Colonic mucosa (tissue), 4 donors: ENCODE results near the gene WDR5. TPM values are rescaled to one million over a fixed set of nuclear protein-coding genes. Genes with fewer than 3 reads are reported as not detected.

Experiments
- DNase-seq: peaks from one replicate; pipeline ENCODE4 v3.0.0-alpha.2; 2020
- H3K27ac ChIP-seq: fragments of 200-600 bp; one replicate; pipeline ENCODE4 v1.8.0; 2021
- H3K27me3 ChIP-seq: fragments of 200-600 bp; one replicate; pipeline ENCODE4 v1.8.0; 2021
- H3K36me3 ChIP-seq: fragments of 200-600 bp; one replicate; pipeline ENCODE4 v1.8.0; 2021
- H3K4me1 ChIP-seq: fragments of 200-600 bp; one replicate; pipeline ENCODE4 v1.8.0; 2021; ENCODE audit warnings: mild to moderate bottlenecking
- H3K4me3 ChIP-seq: fragments of 200-600 bp; one replicate; pipeline ENCODE4 v1.8.0; 2021
- H3K9ac ChIP-seq, 2 donors: one replicate each; pipeline ENCODE4 v1.7.0; 2013; ENCODE audit warnings: control low read depth in 2 of 2, low read depth in 2 of 2, low read length in 2 of 2
- H3K9me3 ChIP-seq: fragments of 200-600 bp; one replicate; pipeline ENCODE4 v1.8.0; 2021
- intact Hi-C: fragments of 100-400 bp; cut with DNase I; formaldehyde crosslinking; loops from one replicate; pipeline ENCODE4 v1.14.1; 2022
- total RNA-seq, 2 donors: library from RNA; stranded (reverse); fragmentation: NEBNext Ultra II Directional in 1 of 2; extraction: Animal tissue kit (Norgen Biotek cat#: 25700) in 1 of 2; gene quantifications; one replicate each; pipeline ENCODE4 v1.2.1, GENCODE V29; 2021
- TF ChIP-seq, protein P1 (sequence below): fragments of 200-600 bp; IDR thresholded peaks from one replicate; pipeline ENCODE4 v1.8.0; 2022; ENCODE audit warnings: antibody characterized with exemption, mild to moderate bottlenecking
- donor health status: healthy.
- donor health status: DM: no; HTN: no; CAD: no.
- donor health status: DM: no; HTN: no; CAD: no.

WDR5 gene
- total RNA-seq, 2 donors from 2014 or later, result 22.6 to 38.2 TPM

DNA sequence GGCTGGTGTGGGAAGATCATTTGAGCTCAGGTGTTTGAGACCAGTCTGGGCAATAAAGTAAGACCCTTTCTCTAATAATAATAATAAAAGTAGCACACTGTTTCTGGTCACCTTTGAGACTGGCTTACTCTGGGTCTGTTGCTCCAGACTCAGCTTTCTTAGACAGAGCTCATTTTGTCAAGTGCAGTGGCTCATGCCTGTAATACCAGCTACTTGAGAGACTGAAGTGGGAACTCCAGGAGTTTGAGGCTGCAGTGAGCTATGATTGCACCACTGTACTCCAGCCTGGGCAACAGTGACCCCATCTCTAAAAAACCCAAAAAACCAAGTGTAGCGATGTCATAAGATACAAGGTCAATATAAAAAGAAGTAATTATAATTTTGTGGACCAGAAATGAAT, 64.8 kb downstream of the WDR5 start:
- intact Hi-C loops, result no loop called here
- Histone ChIP-seq H3K9ac (no peak overlapping the region), H3K36me3 (no peaks in the 10 kb centered on the region), H3K27me3 (no peaks in the 10 kb centered on the region), H3K9me3 (no peaks in the 10 kb centered on the region), H3K4me3 (no peak overlapping the region), H3K4me1 (no peaks in the 10 kb centered on the region), H3K27ac (no peak overlapping the region)
- DNase-seq, result no peak
- TF ChIP-seq, protein P1, sequence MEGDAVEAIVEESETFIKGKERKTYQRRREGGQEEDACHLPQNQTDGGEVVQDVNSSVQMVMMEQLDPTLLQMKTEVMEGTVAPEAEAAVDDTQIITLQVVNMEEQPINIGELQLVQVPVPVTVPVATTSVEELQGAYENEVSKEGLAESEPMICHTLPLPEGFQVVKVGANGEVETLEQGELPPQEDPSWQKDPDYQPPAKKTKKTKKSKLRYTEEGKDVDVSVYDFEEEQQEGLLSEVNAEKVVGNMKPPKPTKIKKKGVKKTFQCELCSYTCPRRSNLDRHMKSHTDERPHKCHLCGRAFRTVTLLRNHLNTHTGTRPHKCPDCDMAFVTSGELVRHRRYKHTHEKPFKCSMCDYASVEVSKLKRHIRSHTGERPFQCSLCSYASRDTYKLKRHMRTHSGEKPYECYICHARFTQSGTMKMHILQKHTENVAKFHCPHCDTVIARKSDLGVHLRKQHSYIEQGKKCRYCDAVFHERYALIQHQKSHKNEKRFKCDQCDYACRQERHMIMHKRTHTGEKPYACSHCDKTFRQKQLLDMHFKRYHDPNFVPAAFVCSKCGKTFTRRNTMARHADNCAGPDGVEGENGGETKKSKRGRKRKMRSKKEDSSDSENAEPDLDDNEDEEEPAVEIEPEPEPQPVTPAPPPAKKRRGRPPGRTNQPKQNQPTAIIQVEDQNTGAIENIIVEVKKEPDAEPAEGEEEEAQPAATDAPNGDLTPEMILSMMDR, result no peak

DNA sequence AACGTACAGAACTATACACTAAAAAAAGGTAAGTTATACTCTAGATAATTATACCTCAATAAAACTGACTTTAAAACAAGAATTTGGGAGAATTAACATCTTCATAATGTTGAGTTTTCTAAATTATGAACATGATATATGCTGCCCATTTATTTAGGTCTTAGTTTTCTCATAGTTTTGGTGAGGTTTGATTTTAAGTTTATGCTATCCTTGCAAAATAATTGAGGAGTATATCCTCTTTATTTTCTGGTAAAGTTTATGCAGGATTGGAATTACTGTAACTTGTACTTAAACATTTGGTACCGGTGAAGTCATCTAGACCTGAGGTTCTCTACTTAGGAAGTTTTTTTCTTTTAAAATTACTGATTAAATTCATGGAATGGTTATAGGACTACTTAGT, 67.3 kb downstream of the WDR5 start:
- intact Hi-C loops, result no loop called here
- H3K9me3 ChIP-seq, result no peaks in the 10 kb centered on the region
- no peak for DNase-seq
- H3K36me3 ChIP-seq, result no peaks in the 10 kb centered on the region
- H3K27me3 ChIP-seq, result no peaks in the 10 kb centered on the region
- TF ChIP-seq, protein P1, result no peak
- H3K27ac ChIP-seq, result no peak overlapping the region
- H3K4me1 ChIP-seq, result no peaks in the 10 kb centered on the region
- no peak overlapping the region for H3K9ac ChIP-seq
- H3K4me3 ChIP-seq, result no peak overlapping the region

DNA sequence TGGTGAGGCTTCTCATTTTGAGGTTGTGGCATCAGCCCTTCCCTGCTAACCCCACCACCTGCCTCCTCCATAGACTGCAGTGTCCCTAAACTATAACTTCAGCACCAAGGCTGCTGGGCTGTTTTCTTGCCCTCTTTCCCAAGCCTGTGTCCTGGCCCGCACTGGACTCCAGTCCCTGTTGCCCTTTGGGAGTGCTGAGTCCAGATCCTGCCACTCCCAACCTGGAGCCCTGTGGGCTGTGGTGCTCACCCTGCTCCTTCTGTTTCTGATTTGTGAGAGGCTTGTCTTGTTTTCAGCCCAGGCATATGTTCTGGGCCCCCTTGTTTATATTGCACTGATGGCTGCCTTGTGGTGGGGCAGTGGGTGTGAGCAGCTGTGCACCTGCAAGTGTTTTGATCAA, 68.2 kb downstream of the WDR5 start:
- Histone ChIP-seq H3K36me3 (no peaks in the 10 kb centered on the region), H3K9ac (no peak overlapping the region), H3K9me3 (no peaks in the 10 kb centered on the region), H3K4me1 (no peaks in the 10 kb centered on the region), H3K4me3 (no peak overlapping the region), H3K27ac (no peak overlapping the region), H3K27me3 (no peaks in the 10 kb centered on the region)
- DNase-seq, result no peak
- intact Hi-C loops, result no loop called here
- TF ChIP-seq, protein P1, result no peak

DNA sequence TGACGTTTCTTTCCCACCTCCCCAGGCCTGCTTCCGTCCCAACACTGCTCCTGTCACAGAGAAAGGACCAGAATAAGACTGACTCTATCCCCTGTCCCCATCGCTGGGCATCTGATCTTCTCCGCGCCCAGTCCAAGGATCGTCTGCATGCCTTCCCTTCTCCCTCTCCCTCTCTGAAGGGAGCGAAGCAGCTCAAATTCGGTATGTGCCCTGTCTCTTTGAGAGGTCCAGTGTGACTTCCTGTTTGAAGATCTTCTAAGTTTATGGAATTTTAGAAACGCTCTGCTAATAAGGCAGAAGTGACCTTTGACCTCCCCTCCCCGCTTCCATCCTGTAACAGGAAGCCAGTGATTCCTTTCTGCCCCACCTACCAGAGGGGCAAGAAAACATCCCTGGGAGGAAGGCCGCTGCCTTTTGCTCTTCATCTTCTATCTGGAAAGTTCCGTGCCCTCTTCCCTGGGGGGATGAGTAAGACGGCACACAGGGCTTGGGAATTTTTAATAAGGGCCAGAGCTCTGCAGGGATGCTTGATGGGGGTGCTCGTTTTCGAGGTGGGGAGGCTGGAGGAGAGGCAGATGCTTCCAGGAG, 69.2 kb downstream of the WDR5 start:
- TF ChIP-seq, protein P1, result no peak
- Histone ChIP-seq H3K4me1 (no peaks in the 10 kb centered on the region), H3K9me3 (no peaks in the 10 kb centered on the region), H3K36me3 (no peaks in the 10 kb centered on the region), H3K27me3 (no peaks in the 10 kb centered on the region), H3K4me3 (no peak overlapping the region), H3K27ac (no peak overlapping the region), H3K9ac (no peak overlapping the region)
- intact Hi-C loops, result no loop called here
- DNase-seq, result no peak

DNA sequence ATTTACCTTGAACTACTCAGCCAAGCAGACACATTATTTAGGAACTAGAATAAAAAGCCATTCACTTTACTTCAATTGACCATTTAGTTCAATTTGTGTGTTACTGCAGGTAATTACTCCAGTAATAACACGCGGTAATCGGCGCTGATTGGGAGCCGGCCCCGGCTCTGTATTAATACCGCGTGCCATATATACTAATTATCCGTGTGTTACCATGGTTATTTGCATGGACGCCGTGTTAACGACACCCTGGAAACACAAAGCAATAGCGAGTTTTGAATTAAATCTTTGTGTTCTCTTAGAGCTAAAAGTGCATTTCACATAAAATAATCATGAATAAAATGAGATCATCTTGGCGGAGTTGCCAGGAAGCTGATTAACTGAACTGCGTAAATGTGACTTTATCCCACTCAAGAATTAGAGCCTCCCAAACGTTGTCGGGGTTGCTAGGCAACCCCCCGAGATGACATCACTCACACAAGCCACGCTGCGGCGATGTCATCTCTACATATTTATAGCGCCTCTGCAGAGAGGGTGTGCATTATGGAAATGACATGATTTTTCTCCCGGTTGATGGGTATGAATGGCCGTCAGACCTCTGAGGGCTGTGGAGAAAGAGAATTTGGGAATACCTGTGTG, 69.9 kb downstream of the WDR5 start:
- Histone ChIP-seq H3K4me3 (no peak overlapping the region), H3K9ac (no peak overlapping the region), H3K36me3 (no peaks in the 10 kb centered on the region), H3K9me3 (no peaks in the 10 kb centered on the region), H3K27me3 (no peaks in the 10 kb centered on the region), H3K27ac (no peak overlapping the region), H3K4me1 (no peaks in the 10 kb centered on the region)
- TF ChIP-seq, protein P1, result no peak
- intact Hi-C loops, result no loop called here
- peak; percentile 47 for DNase-seq
